Stimulated activated effector memory CD8-positive, alpha-beta T cell treated with anti-CD3 and anti-CD28 coated beads, Interleukin-12 subunit alpha, Interleukin-12 subunit beta, amount 100 ng/mL, for 72 hours (primary cell): ENCODE data around the gene DNAJB4.
"Not testable (repeated sequence)": the region's sequence is repeated elsewhere in the genome, so short reads cannot be mapped to it uniquely, and the experiment has no call there.

Experiments
- ATAC-seq: fragments of 150-1000 bp; cut with Tn5 transposase; 2 replicates; pipeline ENCODE4 v1.10.0; 2021
- DNase-seq, 2 donors: peaks; one replicate each; pipeline ENCODE4 v3.0.0; 2021 to 2022; ENCODE audit warnings: low spot score in 2 of 2
- H3K27ac Mint-ChIP-seq: one replicate; pipeline ENCODE4 v1.8.0; 2022; ENCODE audit warnings: mild to moderate bottlenecking, mixed read lengths
- H3K36me3 Mint-ChIP-seq: one replicate; pipeline ENCODE4 v1.8.0; 2022; ENCODE audit warnings: mild to moderate bottlenecking, mixed read lengths
- H3K4me1 Mint-ChIP-seq: one replicate; pipeline ENCODE4 v1.8.0; 2022; ENCODE audit warnings: mixed read lengths
- H3K4me3 Mint-ChIP-seq: one replicate; pipeline ENCODE4 v1.8.0; 2022; ENCODE audit warnings: mild to moderate bottlenecking, mixed read lengths
- H3K9me3 Mint-ChIP-seq: one replicate; pipeline ENCODE4 v1.8.0; 2022; ENCODE audit warnings: mixed read lengths

Gene DNAJB4

DNA sequence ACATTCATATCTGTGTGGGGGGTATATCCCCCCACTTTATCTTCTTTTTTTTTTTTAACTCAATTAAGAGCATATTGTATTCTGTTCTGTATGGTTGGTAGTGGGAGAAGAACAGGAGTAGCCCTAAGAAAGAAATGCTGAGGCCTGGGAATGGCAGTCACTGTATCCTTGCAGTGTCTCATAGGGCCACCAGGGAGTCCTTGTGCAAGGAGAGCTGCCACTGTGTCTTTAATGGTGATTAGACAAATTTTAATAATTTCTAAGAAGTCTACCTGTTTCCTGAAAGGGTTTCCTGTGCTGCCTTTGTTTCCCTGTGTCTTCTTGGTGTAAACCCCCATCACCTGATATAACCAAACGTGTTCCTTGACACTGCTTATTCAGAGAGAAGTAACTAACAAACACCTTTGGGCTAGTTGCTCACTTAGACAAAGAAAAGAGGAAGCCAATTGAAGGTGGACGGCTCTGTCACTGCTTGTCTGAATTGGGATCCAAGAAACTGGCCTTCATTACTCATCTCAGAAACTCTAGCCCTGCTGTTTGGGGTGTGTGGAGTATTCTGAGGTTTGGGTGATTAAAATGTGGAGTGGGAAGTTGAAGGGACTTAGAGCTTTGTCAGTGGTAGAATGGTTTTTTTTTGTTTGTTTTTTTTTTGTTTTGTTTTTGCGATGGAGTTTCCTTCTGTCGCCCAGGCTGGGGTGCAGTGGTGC is 56.3 kb downstream of the DNAJB4 start:
- ATAC-seq (peak; percentile 76), DNase-seq (no peak)
- H3K27ac Mint-ChIP-seq, result no peak overlapping the region
- no peak overlapping the region for H3K4me3 Mint-ChIP-seq
- H3K4me1 Mint-ChIP-seq, result no peaks in the 10 kb centered on the region
- H3K9me3 Mint-ChIP-seq, result no peaks in the 10 kb centered on the region
- no peaks in the 10 kb centered on the region for H3K36me3 Mint-ChIP-seq

DNA sequence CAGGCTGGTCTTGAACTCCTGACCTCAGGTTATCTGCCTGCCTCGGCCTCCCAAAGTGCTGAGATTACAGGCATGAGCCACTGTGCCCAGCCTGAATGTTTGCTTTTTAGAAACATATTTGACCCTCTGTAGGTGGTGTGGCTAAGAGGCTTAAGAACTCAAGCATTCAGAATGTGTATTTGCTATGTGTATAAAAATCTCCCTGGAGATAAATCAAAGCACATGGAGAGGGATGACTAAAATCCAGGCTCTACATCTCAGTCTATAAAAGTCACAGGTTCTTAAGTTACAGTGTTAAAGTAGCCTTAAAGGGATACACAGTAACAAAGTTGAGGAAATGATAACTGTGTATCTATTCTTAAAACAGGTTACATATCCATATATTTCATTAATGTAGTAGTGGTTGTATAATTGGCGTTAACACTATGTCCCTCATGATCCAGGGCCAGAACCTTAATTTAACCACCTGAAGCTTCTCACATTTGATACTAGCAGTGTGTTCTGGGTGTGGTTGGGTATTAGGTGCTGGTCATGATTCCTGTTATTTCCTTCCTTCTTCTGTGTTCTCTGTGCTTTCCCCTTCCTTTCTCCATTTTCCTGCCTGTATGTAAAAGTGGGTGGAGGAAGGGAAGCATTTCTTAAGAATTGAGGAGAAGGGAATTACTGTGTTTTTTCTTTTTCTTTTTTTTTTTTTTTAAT is 57.2 kb downstream of the DNAJB4 start:
- no peak for ATAC-seq
- no peaks in the 10 kb centered on the region for H3K9me3 Mint-ChIP-seq
- H3K4me3 Mint-ChIP-seq, result no peak overlapping the region
- no peak for DNase-seq
- H3K36me3 Mint-ChIP-seq, result no peaks in the 10 kb centered on the region
- H3K27ac Mint-ChIP-seq, result no peak overlapping the region
- H3K4me1 Mint-ChIP-seq, result no peaks in the 10 kb centered on the region

DNA sequence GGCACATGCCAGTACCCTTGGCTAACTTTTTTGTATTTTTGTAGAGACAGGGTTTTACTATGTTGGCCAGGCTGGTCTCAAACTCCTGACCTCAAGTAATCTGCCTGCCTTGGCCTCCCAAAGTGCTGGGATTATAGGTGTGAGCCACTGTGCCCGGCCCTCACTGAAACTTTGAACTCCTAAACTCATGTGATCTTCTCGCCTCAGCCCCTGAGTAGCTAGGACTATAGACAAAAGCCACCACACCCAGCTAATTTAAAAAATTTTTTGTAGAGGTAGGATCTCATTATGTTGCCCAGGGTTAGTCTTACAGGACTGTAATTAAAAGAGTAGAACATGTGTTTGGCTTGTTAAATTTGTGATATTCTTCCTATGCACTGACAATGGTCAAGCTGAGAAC is 60.1 kb downstream of the DNAJB4 start:
- not testable (repeated sequence) for H3K27ac Mint-ChIP-seq, H3K36me3 Mint-ChIP-seq

More for the DNA sequence above, 60.1 kb downstream of the DNAJB4 start:
- not testable (repeated sequence) for ATAC-seq, H3K9me3 Mint-ChIP-seq, H3K4me1 Mint-ChIP-seq, DNase-seq, H3K4me3 Mint-ChIP-seq
